NB4 (cell line): ENCODE results near the gene POLR2B.

Experiments
- DNase-seq: peaks from one replicate; pipeline ENCODE4 v3.0.0; 2010; ENCODE audit warnings: low read depth
- H3K4me3 ChIP-seq: one replicate; pipeline ENCODE4 v1.5.1; 2011; ENCODE audit warnings: mild to moderate bottlenecking, low read depth, low read length, moderate library complexity
- CTCF ChIP-seq: IDR thresholded peaks from one replicate; pipeline ENCODE4 v1.5.1; 2012; ENCODE audit warnings: low read depth, low read length
- MAX ChIP-seq: IDR thresholded peaks from 2 replicates; pipeline ENCODE4 v1.6.1; 2011; ENCODE audit warnings: low read depth, low read length
- MYC ChIP-seq: IDR thresholded peaks from 2 replicates; pipeline ENCODE4 v1.6.1; 2011; ENCODE audit warnings: low read depth, low read length
- POLR2A ChIP-seq: IDR thresholded peaks from 2 replicates; pipeline ENCODE4 v1.6.1; 2011; ENCODE audit warnings: mild to moderate bottlenecking; ENCODE audit not compliant: insufficient read length; ENCODE audit errors: extremely low read depth

POLR2B gene

GRCh38 chr4:56990109-56990905 is 11.6 kb downstream of the POLR2B start:
- no peak overlapping the region for H3K4me3 ChIP-seq
- TF ChIP-seq POLR2A (no peak), MYC (no peak), CTCF (no peak), MAX (no peak)
- DNase-seq = peak; percentile 66

DNA sequence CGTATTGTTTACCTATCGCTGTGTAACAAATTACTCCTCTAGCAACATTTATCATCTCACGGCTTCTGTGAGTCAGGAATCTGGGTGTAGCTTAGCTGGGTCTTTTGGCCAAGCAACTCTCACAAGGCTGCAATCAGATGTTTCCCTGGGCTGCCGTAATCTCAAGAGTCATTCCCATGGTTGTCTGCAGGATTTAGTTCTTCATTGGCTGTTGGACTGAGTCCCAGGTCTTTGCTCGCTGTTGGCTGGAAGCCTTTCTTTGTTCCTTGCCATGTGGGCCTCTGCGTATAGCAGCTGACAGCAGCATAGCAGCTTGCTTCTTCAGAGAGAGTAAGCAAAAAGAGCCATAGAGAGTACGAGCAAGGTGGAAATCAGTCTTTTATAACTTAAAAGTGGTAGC is 16.8 kb downstream of the POLR2B start:
- TF ChIP-seq MYC (no peak), CTCF (no peak), MAX (no peak), POLR2A (no peak)
- H3K4me3 ChIP-seq = no peak overlapping the region
- DNase-seq = no peak

DNA sequence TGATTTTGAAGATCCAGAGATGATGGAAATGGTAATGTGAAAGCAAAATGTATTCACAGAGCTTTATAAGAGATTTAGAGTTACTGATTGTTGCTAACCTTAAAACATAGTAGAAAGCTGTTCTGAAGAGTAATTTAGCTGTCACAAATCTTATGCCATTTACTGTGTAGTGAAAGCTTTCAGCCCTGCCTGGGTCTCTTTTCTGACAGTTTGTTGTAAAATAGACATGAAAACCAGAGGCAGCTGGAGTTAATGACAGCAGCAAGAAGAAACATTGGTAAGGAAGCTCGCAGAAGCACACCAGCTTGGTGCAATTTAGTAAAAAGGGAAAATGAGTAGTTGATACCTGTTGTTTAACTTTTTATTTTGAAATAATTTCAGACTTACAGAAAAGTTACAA is 21.1 kb downstream of the POLR2B start:
- no peak for TF ChIP-seq CTCF
- no peak for TF ChIP-seq MYC
- TF ChIP-seq POLR2A = no peak
- no peak for TF ChIP-seq MAX
- no peak for DNase-seq
- H3K4me3 ChIP-seq = no peak overlapping the region

DNA sequence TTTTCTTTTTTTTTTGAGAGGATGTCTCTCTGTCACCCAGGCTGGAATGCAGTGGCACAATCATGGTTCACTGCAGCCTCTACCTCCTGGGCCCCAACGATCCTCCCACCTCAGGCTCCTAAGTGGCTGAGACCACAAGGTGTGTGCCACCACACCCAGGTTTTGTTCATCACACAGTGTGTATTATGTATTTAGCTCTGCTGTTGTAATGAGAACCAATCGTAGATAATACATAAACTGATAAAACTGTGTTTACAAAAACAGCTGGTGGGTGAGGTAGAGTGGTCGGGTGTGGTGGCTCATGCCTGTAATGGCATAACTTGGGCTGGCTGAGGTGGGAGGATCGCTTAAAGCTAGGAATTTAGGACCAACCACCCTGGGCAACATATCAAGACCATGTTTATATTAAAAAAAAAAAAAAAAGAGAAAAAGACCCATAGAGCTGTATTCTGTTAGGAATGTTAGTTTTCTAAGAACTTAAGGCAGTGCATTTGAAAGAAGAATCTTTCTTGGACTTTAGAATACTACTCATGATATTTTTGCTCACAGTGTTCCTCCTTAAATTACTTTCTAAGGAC is 34.9 kb downstream of the POLR2B start:
- H3K4me3 ChIP-seq = no peak overlapping the region
- no peak for TF ChIP-seq MYC
- no peak for TF ChIP-seq MAX
- no peak for TF ChIP-seq CTCF
- no peak for TF ChIP-seq POLR2A
- no peak for DNase-seq

DNA sequence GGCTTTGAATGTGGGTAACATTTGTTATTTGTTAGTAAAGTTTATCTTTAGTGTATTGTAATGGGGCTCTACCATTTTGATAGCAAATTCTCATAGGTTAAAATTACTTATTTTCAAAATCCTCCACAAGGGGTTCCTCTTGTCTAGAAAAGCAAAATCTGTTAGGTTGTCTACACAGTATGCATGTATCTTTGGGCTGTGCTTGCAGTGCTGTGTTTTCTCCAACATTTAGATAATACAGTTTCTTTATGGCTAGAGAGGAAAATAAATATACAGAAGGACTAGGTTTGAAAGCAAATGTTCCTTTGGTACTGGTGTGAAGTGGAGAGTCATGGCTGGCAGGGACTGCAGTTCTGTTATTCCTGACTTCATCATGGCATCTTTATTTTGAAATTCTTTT is 40.3 kb downstream of the POLR2B start:
- no peak for DNase-seq
- no peak overlapping the region for H3K4me3 ChIP-seq
- no peak for TF ChIP-seq POLR2A

- no peak for DNase-seq
- TF ChIP-seq MYC (no peak), CTCF (no peak), POLR2A (no peak), MAX (no peak)
- no peak overlapping the region for H3K4me3 ChIP-seq
Measured at GRCh38 chr4:57020467-57021101, 41.9 kb downstream of the POLR2B start.
